ENCODE data around the gene ZNF205. TPM values are rescaled to one million over a fixed set of nuclear protein-coding genes. Genes with fewer than 3 reads are reported as not detected.

ZNF205 gene
- total and polyA plus RNA-seq, 2 of the 13 experiments (the other 11 are each of a cell fraction or from before 2014, with no cell fraction given): 5.8 to 10.2 TPM

DNA sequence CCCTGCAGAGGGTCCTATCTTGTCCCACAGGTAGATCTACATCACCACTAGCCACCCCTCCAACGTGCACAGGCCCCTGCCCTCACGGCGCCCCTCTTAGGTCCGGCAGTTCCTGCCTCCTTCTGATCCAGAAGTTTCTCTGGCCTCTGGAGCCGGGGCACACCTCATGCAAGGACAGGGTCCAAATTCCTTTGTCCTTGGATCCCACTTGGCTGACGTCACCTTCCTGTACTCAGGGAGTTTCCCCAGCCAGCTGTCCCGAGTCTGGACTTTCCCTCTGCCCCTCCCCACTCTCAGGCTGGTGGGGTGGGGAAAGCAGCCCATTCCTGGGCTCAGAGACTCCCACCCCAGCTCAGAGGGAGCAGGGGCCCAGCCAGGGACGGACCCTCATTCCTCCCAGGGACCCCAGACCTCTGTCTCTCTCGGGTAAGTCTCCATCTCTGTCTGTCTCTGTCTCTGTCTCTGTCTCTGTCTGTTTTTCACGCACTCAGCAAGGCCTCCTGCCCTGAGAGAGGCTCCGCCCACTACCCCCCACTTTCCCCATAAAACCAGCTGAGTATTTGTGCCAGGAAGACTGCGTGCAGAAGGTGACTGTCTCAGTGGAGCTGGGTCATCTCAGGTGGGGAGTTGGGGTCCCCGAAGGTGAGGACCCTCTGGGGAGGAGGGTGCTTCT, 47.2 kb upstream of the ZNF205 start, which contains the start of gene IL32 (continued):
- TF ChIP-seq, protein P1, sequence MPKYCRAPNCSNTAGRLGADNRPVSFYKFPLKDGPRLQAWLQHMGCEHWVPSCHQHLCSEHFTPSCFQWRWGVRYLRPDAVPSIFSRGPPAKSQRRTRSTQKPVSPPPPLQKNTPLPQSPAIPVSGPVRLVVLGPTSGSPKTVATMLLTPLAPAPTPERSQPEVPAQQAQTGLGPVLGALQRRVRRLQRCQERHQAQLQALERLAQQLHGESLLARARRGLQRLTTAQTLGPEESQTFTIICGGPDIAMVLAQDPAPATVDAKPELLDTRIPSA (CRISPR knock-in tag; IDR thresholded peaks at IDR 0.05; ENCODE audit: borderline replicate concordance): no peak
- TF ChIP-seq MTA1 (CRISPR knock-in tag; IDR thresholded peaks at IDR 0.05; ENCODE audit: borderline replicate concordance) (peak; percentile 66), NCOR1 (IDR thresholded peaks at IDR 0.05; ENCODE audit: borderline replicate concordance, low read length) (peak; percentile 84), TBL1XR1 (IDR thresholded peaks at IDR 0.05; ENCODE audit: borderline replicate concordance, low read length, partially characterized antibody) (peak; percentile 82), ZNF615 (CRISPR knock-in tag; IDR thresholded peaks at IDR 0.05; ENCODE audit: borderline replicate concordance) (no peak), HMG20B (CRISPR knock-in tag; conservative IDR thresholded peaks at IDR 0.05) (no peak), ZNF737 (CRISPR knock-in tag; IDR thresholded peaks at IDR 0.05; ENCODE audit: borderline replicate concordance) (no peak; the same call in 1 of the 2 replicates), HDAC2 (CRISPR knock-in tag; IDR thresholded peaks at IDR 0.05) (peak; percentile 67), ZNF124 (CRISPR knock-in tag; IDR thresholded peaks at IDR 0.05) (peak; percentile 21; the same call in 1 of the 2 replicates), ZBTB38 (CRISPR knock-in tag; IDR thresholded peaks at IDR 0.05) (0 out of 2 replicates have a peak, but pooled peaks have one; percentile 41), ZNF121 (CRISPR knock-in tag; IDR thresholded peaks at IDR 0.05) (no peak), BORCS8-MEF2B (CRISPR knock-in tag; IDR thresholded peaks at IDR 0.05) (peak; percentile 33; the same call in 1 of the 2 replicates), TBX3 (IDR thresholded peaks at IDR 0.05; ENCODE audit: borderline replicate concordance) (0 out of 2 replicates have a peak, but pooled peaks have one; percentile 8)
- TF ChIP-seq, protein P2, sequence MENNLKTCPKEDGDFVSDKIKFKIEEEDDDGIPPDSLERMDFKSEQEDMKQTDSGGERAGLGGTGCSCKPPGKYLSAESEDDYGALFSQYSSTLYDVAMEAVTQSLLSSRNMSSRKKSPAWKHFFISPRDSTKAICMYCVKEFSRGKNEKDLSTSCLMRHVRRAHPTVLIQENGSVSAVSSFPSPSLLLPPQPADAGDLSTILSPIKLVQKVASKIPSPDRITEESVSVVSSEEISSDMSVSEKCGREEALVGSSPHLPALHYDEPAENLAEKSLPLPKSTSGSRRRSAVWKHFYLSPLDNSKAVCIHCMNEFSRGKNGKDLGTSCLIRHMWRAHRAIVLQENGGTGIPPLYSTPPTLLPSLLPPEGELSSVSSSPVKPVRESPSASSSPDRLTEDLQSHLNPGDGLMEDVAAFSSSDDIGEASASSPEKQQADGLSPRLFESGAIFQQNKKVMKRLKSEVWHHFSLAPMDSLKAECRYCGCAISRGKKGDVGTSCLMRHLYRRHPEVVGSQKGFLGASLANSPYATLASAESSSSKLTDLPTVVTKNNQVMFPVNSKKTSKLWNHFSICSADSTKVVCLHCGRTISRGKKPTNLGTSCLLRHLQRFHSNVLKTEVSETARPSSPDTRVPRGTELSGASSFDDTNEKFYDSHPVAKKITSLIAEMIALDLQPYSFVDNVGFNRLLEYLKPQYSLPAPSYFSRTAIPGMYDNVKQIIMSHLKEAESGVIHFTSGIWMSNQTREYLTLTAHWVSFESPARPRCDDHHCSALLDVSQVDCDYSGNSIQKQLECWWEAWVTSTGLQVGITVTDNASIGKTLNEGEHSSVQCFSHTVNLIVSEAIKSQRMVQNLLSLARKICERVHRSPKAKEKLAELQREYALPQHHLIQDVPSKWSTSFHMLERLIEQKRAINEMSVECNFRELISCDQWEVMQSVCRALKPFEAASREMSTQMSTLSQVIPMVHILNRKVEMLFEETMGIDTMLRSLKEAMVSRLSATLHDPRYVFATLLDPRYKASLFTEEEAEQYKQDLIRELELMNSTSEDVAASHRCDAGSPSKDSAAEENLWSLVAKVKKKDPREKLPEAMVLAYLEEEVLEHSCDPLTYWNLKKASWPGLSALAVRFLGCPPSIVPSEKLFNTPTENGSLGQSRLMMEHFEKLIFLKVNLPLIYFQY (CRISPR knock-in tag; IDR thresholded peaks at IDR 0.05; ENCODE audit: borderline replicate concordance): no peak; the same call in 1 of the 2 replicates
- TF ChIP-seq, protein P3, sequence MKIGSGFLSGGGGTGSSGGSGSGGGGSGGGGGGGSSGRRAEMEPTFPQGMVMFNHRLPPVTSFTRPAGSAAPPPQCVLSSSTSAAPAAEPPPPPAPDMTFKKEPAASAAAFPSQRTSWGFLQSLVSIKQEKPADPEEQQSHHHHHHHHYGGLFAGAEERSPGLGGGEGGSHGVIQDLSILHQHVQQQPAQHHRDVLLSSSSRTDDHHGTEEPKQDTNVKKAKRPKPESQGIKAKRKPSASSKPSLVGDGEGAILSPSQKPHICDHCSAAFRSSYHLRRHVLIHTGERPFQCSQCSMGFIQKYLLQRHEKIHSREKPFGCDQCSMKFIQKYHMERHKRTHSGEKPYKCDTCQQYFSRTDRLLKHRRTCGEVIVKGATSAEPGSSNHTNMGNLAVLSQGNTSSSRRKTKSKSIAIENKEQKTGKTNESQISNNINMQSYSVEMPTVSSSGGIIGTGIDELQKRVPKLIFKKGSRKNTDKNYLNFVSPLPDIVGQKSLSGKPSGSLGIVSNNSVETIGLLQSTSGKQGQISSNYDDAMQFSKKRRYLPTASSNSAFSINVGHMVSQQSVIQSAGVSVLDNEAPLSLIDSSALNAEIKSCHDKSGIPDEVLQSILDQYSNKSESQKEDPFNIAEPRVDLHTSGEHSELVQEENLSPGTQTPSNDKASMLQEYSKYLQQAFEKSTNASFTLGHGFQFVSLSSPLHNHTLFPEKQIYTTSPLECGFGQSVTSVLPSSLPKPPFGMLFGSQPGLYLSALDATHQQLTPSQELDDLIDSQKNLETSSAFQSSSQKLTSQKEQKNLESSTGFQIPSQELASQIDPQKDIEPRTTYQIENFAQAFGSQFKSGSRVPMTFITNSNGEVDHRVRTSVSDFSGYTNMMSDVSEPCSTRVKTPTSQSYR (CRISPR knock-in tag; IDR thresholded peaks at IDR 0.05; ENCODE audit: borderline replicate concordance): peak; percentile 39; the same call in 1 of the 2 replicates
- TF ChIP-seq, protein P4, sequence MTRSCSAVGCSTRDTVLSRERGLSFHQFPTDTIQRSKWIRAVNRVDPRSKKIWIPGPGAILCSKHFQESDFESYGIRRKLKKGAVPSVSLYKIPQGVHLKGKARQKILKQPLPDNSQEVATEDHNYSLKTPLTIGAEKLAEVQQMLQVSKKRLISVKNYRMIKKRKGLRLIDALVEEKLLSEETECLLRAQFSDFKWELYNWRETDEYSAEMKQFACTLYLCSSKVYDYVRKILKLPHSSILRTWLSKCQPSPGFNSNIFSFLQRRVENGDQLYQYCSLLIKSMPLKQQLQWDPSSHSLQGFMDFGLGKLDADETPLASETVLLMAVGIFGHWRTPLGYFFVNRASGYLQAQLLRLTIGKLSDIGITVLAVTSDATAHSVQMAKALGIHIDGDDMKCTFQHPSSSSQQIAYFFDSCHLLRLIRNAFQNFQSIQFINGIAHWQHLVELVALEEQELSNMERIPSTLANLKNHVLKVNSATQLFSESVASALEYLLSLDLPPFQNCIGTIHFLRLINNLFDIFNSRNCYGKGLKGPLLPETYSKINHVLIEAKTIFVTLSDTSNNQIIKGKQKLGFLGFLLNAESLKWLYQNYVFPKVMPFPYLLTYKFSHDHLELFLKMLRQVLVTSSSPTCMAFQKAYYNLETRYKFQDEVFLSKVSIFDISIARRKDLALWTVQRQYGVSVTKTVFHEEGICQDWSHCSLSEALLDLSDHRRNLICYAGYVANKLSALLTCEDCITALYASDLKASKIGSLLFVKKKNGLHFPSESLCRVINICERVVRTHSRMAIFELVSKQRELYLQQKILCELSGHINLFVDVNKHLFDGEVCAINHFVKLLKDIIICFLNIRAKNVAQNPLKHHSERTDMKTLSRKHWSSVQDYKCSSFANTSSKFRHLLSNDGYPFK (CRISPR knock-in tag; IDR thresholded peaks at IDR 0.05; ENCODE audit: borderline replicate concordance): peak; percentile 39; the same call in 1 of the 2 replicates
- TF ChIP-seq, protein P5, sequence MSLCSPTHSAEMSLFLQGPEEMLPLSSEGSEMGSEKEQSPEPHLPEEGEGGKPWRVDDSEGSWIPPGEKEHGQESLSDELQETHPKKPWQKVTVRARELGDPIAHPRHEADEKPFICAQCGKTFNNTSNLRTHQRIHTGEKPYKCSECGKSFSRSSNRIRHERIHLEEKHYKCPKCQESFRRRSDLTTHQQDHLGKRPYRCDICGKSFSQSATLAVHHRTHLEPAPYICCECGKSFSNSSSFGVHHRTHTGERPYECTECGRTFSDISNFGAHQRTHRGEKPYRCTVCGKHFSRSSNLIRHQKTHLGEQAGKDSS (CRISPR knock-in tag; IDR thresholded peaks at IDR 0.05; ENCODE audit: borderline replicate concordance, low read depth): no peak

Measured in HepG2 (cell line).